RWPE2 (cell line): ENCODE results near the gene NFIX.

Experiments used
- ATAC-seq: fragments of 200-7000 bp; cut with Tn5 transposase; 3 replicates; pipeline ENCODE4 v1.9.1; 2021; ENCODE audit warnings: low read depth
- DNase-seq: peaks from one replicate; pipeline ENCODE4 v3.0.0-alpha.2; 2020; ENCODE audit warnings: low spot score
- H3K27ac ChIP-seq: fragments of 450-650 bp; 2 replicates; pipeline ENCODE4 v1.5.1; 2017; ENCODE audit warnings: mild to moderate bottlenecking; ENCODE audit not compliant: poor library complexity, severe bottlenecking
- H3K27me3 ChIP-seq: fragments of 250-450 bp; sonication (Bioruptor Pico); 2 replicates; pipeline ENCODE4 v1.5.1; 2021; ENCODE audit warnings: mild to moderate bottlenecking, moderate library complexity; ENCODE audit not compliant: insufficient read depth, poor library complexity, severe bottlenecking
- H3K36me3 ChIP-seq: fragments of 250-450 bp; sonication (Bioruptor Pico); 2 replicates; pipeline ENCODE4 v1.5.1; 2020; ENCODE audit warnings: low read depth, mild to moderate bottlenecking, moderate library complexity
- H3K4me1 ChIP-seq: fragments of 250-450 bp; sonication (Bioruptor Pico); 2 replicates; pipeline ENCODE4 v1.5.1; 2021; ENCODE audit warnings: mild to moderate bottlenecking, moderate library complexity; ENCODE audit not compliant: insufficient read depth, poor library complexity, severe bottlenecking
- H3K4me3 ChIP-seq: fragments of 250-450 bp; sonication (Bioruptor Pico); 2 replicates; pipeline ENCODE4 v1.5.1; 2021; ENCODE audit warnings: mild to moderate bottlenecking, moderate library complexity; ENCODE audit not compliant: severe bottlenecking
- H3K9me3 ChIP-seq: fragments of 250-450 bp; sonication (Bioruptor Pico); 2 replicates; pipeline ENCODE4 v1.5.1; 2021; ENCODE audit warnings: mild to moderate bottlenecking, moderate library complexity; ENCODE audit not compliant: severe bottlenecking
- CTCF ChIP-seq: fragments of 450-650 bp; IDR thresholded peaks from one replicate; pipeline ENCODE4 v1.5.1; 2017; ENCODE audit warnings: mild to moderate bottlenecking, moderate library complexity; ENCODE audit not compliant: poor library complexity, severe bottlenecking

NFIX gene

GRCh38 chr19:13134626-13135025, 139.4 kb downstream of the NFIX start:
- no peak overlapping the region for H3K4me3 ChIP-seq
- peaks cover 54% of the 10 kb centered on the region for H3K36me3 ChIP-seq
- no peak overlapping the region for H3K27ac ChIP-seq
- H3K4me1 ChIP-seq = no peaks in the 10 kb centered on the region
- TF ChIP-seq CTCF = no peak
- peak; percentile 33; the same call in 2 of the 3 replicates for ATAC-seq
- no peaks in the 10 kb centered on the region for H3K9me3 ChIP-seq
- H3K27me3 ChIP-seq = no peaks in the 10 kb centered on the region
- no peak for DNase-seq

GRCh38 chr19:13135068-13136062, 140.1 kb downstream of the NFIX start:
- no peak for TF ChIP-seq CTCF
- no peak for ATAC-seq
- H3K4me3 ChIP-seq = no peak overlapping the region
- H3K4me1 ChIP-seq = no peaks in the 10 kb centered on the region
- DNase-seq = no peak
- no peak overlapping the region for H3K27ac ChIP-seq
- no peaks in the 10 kb centered on the region for H3K9me3 ChIP-seq
- no peaks in the 10 kb centered on the region for H3K27me3 ChIP-seq
- peaks cover 54% of the 10 kb centered on the region for H3K36me3 ChIP-seq

GRCh38 chr19:13137290-13137794, 142.1 kb downstream of the NFIX start:
- Histone ChIP-seq H3K4me1 (no peaks in the 10 kb centered on the region), H3K4me3 (no peak overlapping the region), H3K27ac (no peak overlapping the region), H3K36me3 (peaks cover 41% of the 10 kb centered on the region), H3K27me3 (no peaks in the 10 kb centered on the region), H3K9me3 (no peaks in the 10 kb centered on the region)
- no peak for TF ChIP-seq CTCF
- no peak for ATAC-seq
- no peak for DNase-seq

- no peak overlapping the region for H3K4me3 ChIP-seq
- H3K36me3 ChIP-seq = peaks cover 41% of the 10 kb centered on the region
- H3K27me3 ChIP-seq = no peaks in the 10 kb centered on the region
- no peaks in the 10 kb centered on the region for H3K9me3 ChIP-seq
- DNase-seq (no peak), ATAC-seq (no peak)
- no peak overlapping the region for H3K27ac ChIP-seq
- peaks cover 4% of the 10 kb centered on the region for H3K4me1 ChIP-seq
- TF ChIP-seq CTCF = no peak
Observed at GRCh38 chr19:13138171-13138915, 143.1 kb downstream of the NFIX start.
